H1 (cell line): ENCODE results near the gene DAG1. TPM values are rescaled to one million over a fixed set of nuclear protein-coding genes. Genes with fewer than 3 reads are reported as not detected.

Source experiments
- CTCF ChIA-PET: fragments of 300-600 bp; sonication (Branson Sonifier 250); formaldehyde crosslinking; loops from one replicate; lab custom pipeline; 2021; ENCODE audit not compliant: partially characterized antibody; lab: Charles Lee
- POLR2A ChIA-PET: fragments of 300-600 bp; sonication (Branson Sonifier 250); formaldehyde crosslinking; loops from one replicate; lab custom pipeline; 2021; ENCODE audit warnings: inconsistent platforms; ENCODE audit not compliant: partially characterized antibody; lab: Charles Lee
- DNase-seq, 2 experiments: peaks; one replicate each; pipeline versions ENCODE4 v3.0.0 to v3.0.0-alpha.2; 2010 to 2022; ENCODE audit warnings: low spot score in 2 of 2, low read depth in 1 of 2, mixed read lengths in 1 of 2
- FAIRE-seq: peaks from 2 replicates; lab custom pipeline; 2011; peaks lifted over from hg19 to GRCh38; lab: Jason Lieb, UNC
- H2AFZ ChIP-seq: 2 replicates; pipeline ENCODE4 v1.8.1; 2012; ENCODE audit warnings: low read length, inconsistent platforms
- H2AK5ac ChIP-seq: 2 replicates; pipeline ENCODE4 v1.6.1; 2013; ENCODE audit warnings: low read depth, low read length
- H2BK120ac ChIP-seq: replicated peaks from 2 replicates; pipeline ENCODE3; 2013; ENCODE audit warnings: low read depth, low read length, inconsistent platforms
- H2BK12ac ChIP-seq: 2 replicates; pipeline ENCODE4 v1.6.1; 2013; ENCODE audit warnings: low read depth, low read length
- H2BK15ac ChIP-seq: 2 replicates; pipeline ENCODE4 v1.6.1; 2013; ENCODE audit warnings: low read length
- H2BK20ac ChIP-seq: 2 replicates; pipeline ENCODE4 v1.6.1; 2013; ENCODE audit warnings: low read length
- H2BK5ac ChIP-seq: 2 replicates; pipeline ENCODE4 v1.6.1; 2013; ENCODE audit warnings: low read depth, low read length
- H3K14ac ChIP-seq: 2 replicates; pipeline ENCODE4 v1.6.1; 2013; ENCODE audit warnings: inconsistent platforms; ENCODE audit not compliant: insufficient read length
- H3K18ac ChIP-seq: 2 replicates; pipeline ENCODE4 v1.6.1; 2013; ENCODE audit warnings: low read length; ENCODE audit errors: extremely low read depth
- H3K23ac ChIP-seq: 2 replicates; pipeline ENCODE4 v1.6.1; 2013; ENCODE audit warnings: inconsistent platforms; ENCODE audit not compliant: insufficient read length
- H3K23me2 ChIP-seq: 2 replicates; pipeline ENCODE4 v1.6.1; 2013; ENCODE audit warnings: low read depth, low read length
- H3K27ac ChIP-seq: 2 replicates; pipeline ENCODE4 v1.6.1; 2011; ENCODE audit warnings: low read depth, low read length, inconsistent platforms
- H3K27me3 ChIP-seq, 4 experiments: replicated peaks in 1 of 4; 1 replicate in 1 of 4; 2 replicates in 3 of 4; pipeline versions ENCODE4 v1.6.1 to v1.8.1; 2011 to 2013; ENCODE audit warnings: low read length in 3 of 4, mild to moderate bottlenecking in 3 of 4, inconsistent platforms in 2 of 4, mixed read lengths in 2 of 4, moderate library complexity in 1 of 4; ENCODE audit not compliant: control insufficient read depth in 3 of 4, insufficient read depth in 3 of 4; ENCODE audit errors: extremely low read depth in 1 of 4
- H3K36me3 ChIP-seq, 4 experiments: 2 replicates each; pipeline versions ENCODE4 v1.6.1 to v1.8.1; 2011 to 2013; ENCODE audit warnings: mild to moderate bottlenecking in 4 of 4, low read length in 3 of 4, moderate library complexity in 2 of 4, control low read depth in 1 of 4, inconsistent platforms in 1 of 4; ENCODE audit not compliant: insufficient read depth in 4 of 4, control insufficient read depth in 2 of 4
- H3K4ac ChIP-seq: replicated peaks from 2 replicates; pipeline ENCODE3; 2013; ENCODE audit warnings: low read length, low read depth, mixed read lengths, inconsistent platforms; ENCODE audit not compliant: insufficient read length
- H3K4me1 ChIP-seq, 4 experiments: replicated peaks in 1 of 4; 1 replicate in 1 of 4; 2 replicates in 3 of 4; pipeline versions ENCODE4 v1.6.1 to v1.8.1; 2011 to 2013; ENCODE audit warnings: low read length in 3 of 4, inconsistent platforms in 2 of 4, mixed read lengths in 1 of 4; ENCODE audit not compliant: insufficient read depth in 4 of 4, control insufficient read depth in 3 of 4
- H3K4me2 ChIP-seq, 2 experiments: 2 replicates each; pipeline versions ENCODE4 v1.6.1 to v1.8.1; 2011 to 2013; ENCODE audit warnings: low read depth in 2 of 2, low read length in 2 of 2, control low read depth in 1 of 2, inconsistent platforms in 1 of 2, mild to moderate bottlenecking in 1 of 2; ENCODE audit not compliant: insufficient read depth in 1 of 2
- H3K4me3 ChIP-seq, 4 experiments: fragments of 200-600, 300-600 bp in 1 of 4; sonication (generic), shearing (Covaris generic), sonication (Bioruptor Twin) in 1 of 4; 2 replicates each; pipeline versions ENCODE4 v1.5.1 to v1.8.1; 2011 to 2016; ENCODE audit warnings: low read length in 4 of 4, low read depth in 3 of 4, control low read depth in 2 of 4, inconsistent platforms in 2 of 4, mild to moderate bottlenecking in 2 of 4, mixed read lengths in 1 of 4, moderate library complexity in 1 of 4; ENCODE audit not compliant: insufficient read depth in 2 of 4; ENCODE audit errors: extremely low read depth in 1 of 4
- H3K56ac ChIP-seq: replicated peaks from 2 replicates; pipeline ENCODE3; 2013; ENCODE audit warnings: low read depth, mild to moderate bottlenecking, mixed read lengths, low read length, inconsistent platforms; ENCODE audit not compliant: insufficient read length
- H3K79me1 ChIP-seq: 2 replicates; pipeline ENCODE4 v1.6.1; 2013; ENCODE audit warnings: low read depth, low read length, control low read depth
- H3K79me2 ChIP-seq, 2 experiments: 2 replicates each; pipeline versions ENCODE4 v1.6.1 to v1.8.1; 2012 to 2013; ENCODE audit warnings: low read length in 2 of 2, mild to moderate bottlenecking in 2 of 2, inconsistent platforms in 1 of 2; ENCODE audit not compliant: insufficient read depth in 2 of 2, control insufficient read depth in 1 of 2
- H3K9ac ChIP-seq, 4 experiments: replicated peaks in 1 of 4; 1 replicate in 1 of 4; 2 replicates in 3 of 4; pipeline versions ENCODE4 v1.6.1 to v1.8.1; 2011 to 2013; ENCODE audit warnings: low read depth in 3 of 4, low read length in 3 of 4, control low read depth in 2 of 4, mild to moderate bottlenecking in 2 of 4, moderate library complexity in 2 of 4, inconsistent platforms in 1 of 4; ENCODE audit errors: extremely low read depth in 1 of 4
- H3K9me3 ChIP-seq, 2 experiments: 2 replicates each; pipeline versions ENCODE4 v1.6.1 to v1.8.1; 2012 to 2013; ENCODE audit warnings: mild to moderate bottlenecking in 2 of 2, moderate library complexity in 2 of 2, control low read depth in 1 of 2, inconsistent platforms in 1 of 2, low read depth in 1 of 2, low read length in 1 of 2, mixed read lengths in 1 of 2; ENCODE audit not compliant: insufficient read depth in 2 of 2
- H4K20me1 ChIP-seq, 2 experiments: replicated peaks in 1 of 2; 2 replicates each; pipeline versions ENCODE3 to v1.8.1; 2011 to 2013; ENCODE audit warnings: inconsistent platforms in 2 of 2, low read length in 2 of 2, mild to moderate bottlenecking in 1 of 2; ENCODE audit not compliant: insufficient read depth in 2 of 2, control insufficient read depth in 1 of 2
- H4K5ac ChIP-seq: 2 replicates; pipeline ENCODE4 v1.6.1; 2013; ENCODE audit warnings: low read length, low read depth, mixed read lengths, inconsistent platforms; ENCODE audit not compliant: insufficient read length
- H4K8ac ChIP-seq: 2 replicates; pipeline ENCODE4 v1.8.0; 2013; ENCODE audit warnings: mild to moderate bottlenecking, moderate library complexity, low read length, inconsistent platforms; ENCODE audit not compliant: insufficient read depth; ENCODE audit errors: extremely low read depth
- H4K91ac ChIP-seq: replicated peaks from 2 replicates; pipeline ENCODE3; 2013; ENCODE audit warnings: low read length, mixed read lengths, inconsistent platforms; ENCODE audit not compliant: insufficient read length
- CBX5 ChIP-seq: fragments of 300-800, 300-1000 bp; sonication (generic); IDR thresholded peaks from 2 replicates; pipeline ENCODE4 v1.7.1; 2016; ENCODE audit warnings: antibody characterized with exemption, low read length, low read depth
- CEBPB ChIP-seq: IDR thresholded peaks from 2 replicates; pipeline ENCODE4 v1.6.1; 2012; ENCODE audit warnings: low read depth, low read length
- EZH2 ChIP-seq: fragments of 200-600 bp; sonication (generic); IDR thresholded peaks from 2 replicates; pipeline ENCODE4 v1.7.1; 2012; ENCODE audit warnings: low read depth, mild to moderate bottlenecking, moderate library complexity, low read length, inconsistent platforms; ENCODE audit not compliant: severe bottlenecking
- JUN ChIP-seq: IDR thresholded peaks from 2 replicates; pipeline ENCODE4 v1.6.1; 2011; ENCODE audit warnings: low read depth, mild to moderate bottlenecking, improper control_type of control experiment, low read length
- NANOG ChIP-seq: IDR thresholded peaks from 2 replicates; pipeline ENCODE4 v1.6.1; 2011; ENCODE audit warnings: low read length, low read depth, mild to moderate bottlenecking, inconsistent platforms; ENCODE audit not compliant: insufficient read depth, poor library complexity, severe bottlenecking
- RAD21 ChIP-seq, 2 experiments: IDR thresholded peaks in 1 of 2; conservative IDR thresholded peaks in 1 of 2; 2 replicates each; pipeline ENCODE4 v1.6.1; 2011; ENCODE audit warnings: low read depth in 2 of 2, low read length in 2 of 2, improper control_type of control experiment in 1 of 2, inconsistent platforms in 1 of 2, mild to moderate bottlenecking in 1 of 2, moderate library complexity in 1 of 2
- RBBP5 ChIP-seq: IDR thresholded peaks from 2 replicates; pipeline ENCODE4 v1.7.1; 2012; ENCODE audit warnings: low read depth, mild to moderate bottlenecking, inconsistent platforms, low read length, moderate library complexity, borderline replicate concordance
- SIN3A ChIP-seq, 2 experiments: IDR thresholded peaks in 1 of 2; conservative IDR thresholded peaks in 1 of 2; 2 replicates each; pipeline ENCODE4 v1.6.1; 2011 to 2012; ENCODE audit warnings: low read length in 2 of 2, improper control_type of control experiment in 1 of 2, low read depth in 1 of 2, mild to moderate bottlenecking in 1 of 2
- SIX5 ChIP-seq: IDR thresholded peaks from 2 replicates; pipeline ENCODE4 v1.6.1; 2011; ENCODE audit warnings: mild to moderate bottlenecking, low read depth, low read length
- SP1 ChIP-seq: IDR thresholded peaks from 2 replicates; pipeline ENCODE4 v1.6.1; 2011; ENCODE audit warnings: low read depth, low read length
- TEAD4 ChIP-seq: IDR thresholded peaks from 2 replicates; pipeline ENCODE4 v1.6.1; 2012; ENCODE audit warnings: low read depth, low read length, inconsistent platforms, mixed read lengths
- WGBS, 2 experiments: shearing (Covaris generic) in 1 of 2; methylation state at CpG; one replicate each; pipeline versions ENCODE4 v1.1.6 to v1.1.7; 2013 to 2015; ENCODE audit warnings: low lambda C conversion rate in 2 of 2, mixed read lengths in 2 of 2, inconsistent platforms in 1 of 2, low coverage in 1 of 2, missing lambda C conversion rate in 1 of 2; ENCODE audit not compliant: insufficient replicate concordance in 2 of 2, insufficient coverage in 1 of 2, insufficient read length in 1 of 2; ENCODE audit errors: extremely low coverage in 1 of 2, missing lambda C conversion rate in 1 of 2; 5-methylcytosine and 5-hydroxymethylcytosine counted together
- polyA plus RNA-seq, 7 experiments: library from polyadenylated mRNA; depleted of rRNA in 3 of 7; stranded (reverse) in 5 of 7; unstranded in 2 of 7; fragments of >200 nt in 5 of 7; fragments of 200-250 nt in 2 of 7; gene quantifications; 1 replicate in 5 of 7; 2 replicates in 1 of 7; 4 replicates in 1 of 7; pipeline versions ENCODE4 v1.2.1 to v1.2.3, GENCODE V29; 2011 to 2013; ENCODE audit warnings: missing spikeins in 2 of 7, mixed read lengths in 2 of 7
- total RNA-seq: library from RNA; stranded (reverse); fragmentation: NEBNext Ultra II Directional; extraction: Animal tissue kit (Norgen Biotek cat#: 25700); gene quantifications from 2 replicates; pipeline ENCODE4 v1.2.1, GENCODE V29; 2021

The DAG1 gene
- total and polyA plus RNA-seq, 2 of the 8 experiments (the other 6 are each of a cell fraction or from before 2014, with no cell fraction given), result 97.5 to 138 TPM

- Histone ChIP-seq H3K27ac (no peak overlapping the region), H2BK120ac (no peak overlapping the region), H2BK20ac (no peak overlapping the region), H3K23ac (no peak overlapping the region), H3K4me2 (no peak overlapping the region), H2AK5ac (no peak overlapping the region), H2BK12ac (no peak overlapping the region), H3K18ac (no peak overlapping the region), H3K4me3 (no peak overlapping the region), H3K9me3 (no peaks in the 10 kb centered on the region), H3K14ac (no peak overlapping the region), H4K8ac (no peak overlapping the region), H3K23me2 (no peaks in the 10 kb centered on the region), H4K20me1 (peaks cover 0 to 7% of the 10 kb centered on the region in 2 experiments), H3K79me2 (peaks cover 0 to 72% of the 10 kb centered on the region in 2 experiments; a peak in 3 of 4 replicates), H3K4me1 (no peaks in the 10 kb centered on the region), H3K9ac (no peak overlapping the region), H3K36me3 (no peaks in the 10 kb centered on the region), H3K79me1 (peaks cover 6% of the 10 kb centered on the region), H4K5ac (no peak overlapping the region), H2BK5ac (no peak overlapping the region), H2AFZ (no peak overlapping the region), H3K4ac (no peak overlapping the region), H3K56ac (no peak overlapping the region), H2BK15ac (no peak overlapping the region), H4K91ac (no peak overlapping the region), H3K27me3 (no peaks in the 10 kb centered on the region)
- FAIRE-seq, result no peak
- POLR2A ChIA-PET, result interaction anchor here (0.6 to 2.1 kb wide), 5 partner anchors 13 to 161 kb away, joined by 3 to 6 read pairs (median 4); partner anchors contain the start of gene USP4
- WGBS, 2 experiments, result 91% methylated on average over 9 of the region's 9 CpGs; no CpG with 5 or more reads in 1 of the 2 experiments
- DNase-seq, result no peak
- CTCF ChIA-PET, result interaction anchor here (0.6 to 4.3 kb wide), 4 partner anchors 12 to 52 kb away, joined by 3 to 14 read pairs (median 5); no protein-coding TSS in a partner anchor
- no peak for TF ChIP-seq JUN
- TF ChIP-seq CEBPB, result no peak
- no peak for TF ChIP-seq NANOG
- TF ChIP-seq CBX5, result no peak
- no peak for TF ChIP-seq RAD21 (IDR thresholded peaks at IDR 0.05 in 1 of 2, conservative IDR thresholded peaks at IDR 0.05 in 1 of 2; ENCODE audit: low read depth in 2 of 2, low read length in 2 of 2)
- TF ChIP-seq SP1, result no peak
- no peak for TF ChIP-seq RBBP5
- no peak for TF ChIP-seq SIN3A (conservative IDR thresholded peaks at IDR 0.05 in 1 of 2, IDR thresholded peaks at IDR 0.05 in 1 of 2; ENCODE audit: low read depth in 1 of 2, low read length in 2 of 2)
- no peak for TF ChIP-seq TEAD4
- no peak for TF ChIP-seq SIX5
- no peak for TF ChIP-seq EZH2
Observed at GRCh38 chr3:49500732-49501609, 30.9 kb downstream of the DAG1 start.
